H1 (cell line): ENCODE results near the gene PRKCA. TPM values are rescaled to one million over a fixed set of nuclear protein-coding genes. Genes with fewer than 3 reads are reported as not detected.
A peak's percentile ranks its signal among the peaks of the same experiment; 100 is the strongest.

ENCODE experiments used
- CTCF ChIA-PET: fragments of 300-600 bp; sonication (Branson Sonifier 250); formaldehyde crosslinking; loops from one replicate; lab custom pipeline; 2021; ENCODE audit not compliant: partially characterized antibody; lab: Charles Lee
- POLR2A ChIA-PET: fragments of 300-600 bp; sonication (Branson Sonifier 250); formaldehyde crosslinking; loops from one replicate; lab custom pipeline; 2021; ENCODE audit warnings: inconsistent platforms; ENCODE audit not compliant: partially characterized antibody; lab: Charles Lee
- DNase-seq, 2 experiments: peaks; one replicate each; pipeline versions ENCODE4 v3.0.0 to v3.0.0-alpha.2; 2010 to 2022; ENCODE audit warnings: low spot score in 2 of 2, low read depth in 1 of 2, mixed read lengths in 1 of 2
- FAIRE-seq: peaks from 2 replicates; lab custom pipeline; 2011; peaks lifted over from hg19 to GRCh38; lab: Jason Lieb, UNC
- H2AFZ ChIP-seq: 2 replicates; pipeline ENCODE4 v1.8.1; 2012; ENCODE audit warnings: low read length, inconsistent platforms
- H2AK5ac ChIP-seq: 2 replicates; pipeline ENCODE4 v1.6.1; 2013; ENCODE audit warnings: low read depth, low read length
- H2BK120ac ChIP-seq: replicated peaks from 2 replicates; pipeline ENCODE3; 2013; ENCODE audit warnings: low read depth, low read length, inconsistent platforms
- H2BK12ac ChIP-seq: 2 replicates; pipeline ENCODE4 v1.6.1; 2013; ENCODE audit warnings: low read depth, low read length
- H2BK15ac ChIP-seq: 2 replicates; pipeline ENCODE4 v1.6.1; 2013; ENCODE audit warnings: low read length
- H2BK20ac ChIP-seq: 2 replicates; pipeline ENCODE4 v1.6.1; 2013; ENCODE audit warnings: low read length
- H2BK5ac ChIP-seq: 2 replicates; pipeline ENCODE4 v1.6.1; 2013; ENCODE audit warnings: low read depth, low read length
- H3K14ac ChIP-seq: 2 replicates; pipeline ENCODE4 v1.6.1; 2013; ENCODE audit warnings: inconsistent platforms; ENCODE audit not compliant: insufficient read length
- H3K18ac ChIP-seq: 2 replicates; pipeline ENCODE4 v1.6.1; 2013; ENCODE audit warnings: low read length; ENCODE audit errors: extremely low read depth
- H3K23ac ChIP-seq: 2 replicates; pipeline ENCODE4 v1.6.1; 2013; ENCODE audit warnings: inconsistent platforms; ENCODE audit not compliant: insufficient read length
- H3K23me2 ChIP-seq: 2 replicates; pipeline ENCODE4 v1.6.1; 2013; ENCODE audit warnings: low read depth, low read length
- H3K27ac ChIP-seq: 2 replicates; pipeline ENCODE4 v1.6.1; 2011; ENCODE audit warnings: low read depth, low read length, inconsistent platforms
- H3K27me3 ChIP-seq, 4 experiments: replicated peaks in 1 of 4; 1 replicate in 1 of 4; 2 replicates in 3 of 4; pipeline versions ENCODE4 v1.6.1 to v1.8.1; 2011 to 2013; ENCODE audit warnings: low read length in 3 of 4, mild to moderate bottlenecking in 3 of 4, inconsistent platforms in 2 of 4, mixed read lengths in 2 of 4, moderate library complexity in 1 of 4; ENCODE audit not compliant: control insufficient read depth in 3 of 4, insufficient read depth in 3 of 4; ENCODE audit errors: extremely low read depth in 1 of 4
- H3K36me3 ChIP-seq, 4 experiments: 2 replicates each; pipeline versions ENCODE4 v1.6.1 to v1.8.1; 2011 to 2013; ENCODE audit warnings: mild to moderate bottlenecking in 4 of 4, low read length in 3 of 4, moderate library complexity in 2 of 4, control low read depth in 1 of 4, inconsistent platforms in 1 of 4; ENCODE audit not compliant: insufficient read depth in 4 of 4, control insufficient read depth in 2 of 4
- H3K4ac ChIP-seq: replicated peaks from 2 replicates; pipeline ENCODE3; 2013; ENCODE audit warnings: low read length, low read depth, mixed read lengths, inconsistent platforms; ENCODE audit not compliant: insufficient read length
- H3K4me1 ChIP-seq, 4 experiments: replicated peaks in 1 of 4; 1 replicate in 1 of 4; 2 replicates in 3 of 4; pipeline versions ENCODE4 v1.6.1 to v1.8.1; 2011 to 2013; ENCODE audit warnings: low read length in 3 of 4, inconsistent platforms in 2 of 4, mixed read lengths in 1 of 4; ENCODE audit not compliant: insufficient read depth in 4 of 4, control insufficient read depth in 3 of 4
- H3K4me2 ChIP-seq, 2 experiments: 2 replicates each; pipeline versions ENCODE4 v1.6.1 to v1.8.1; 2011 to 2013; ENCODE audit warnings: low read depth in 2 of 2, low read length in 2 of 2, control low read depth in 1 of 2, inconsistent platforms in 1 of 2, mild to moderate bottlenecking in 1 of 2; ENCODE audit not compliant: insufficient read depth in 1 of 2
- H3K4me3 ChIP-seq, 4 experiments: fragments of 200-600, 300-600 bp in 1 of 4; sonication (generic), shearing (Covaris generic), sonication (Bioruptor Twin) in 1 of 4; 2 replicates each; pipeline versions ENCODE4 v1.5.1 to v1.8.1; 2011 to 2016; ENCODE audit warnings: low read length in 4 of 4, low read depth in 3 of 4, control low read depth in 2 of 4, inconsistent platforms in 2 of 4, mild to moderate bottlenecking in 2 of 4, mixed read lengths in 1 of 4, moderate library complexity in 1 of 4; ENCODE audit not compliant: insufficient read depth in 2 of 4; ENCODE audit errors: extremely low read depth in 1 of 4
- H3K56ac ChIP-seq: replicated peaks from 2 replicates; pipeline ENCODE3; 2013; ENCODE audit warnings: low read depth, mild to moderate bottlenecking, mixed read lengths, low read length, inconsistent platforms; ENCODE audit not compliant: insufficient read length
- H3K79me1 ChIP-seq: 2 replicates; pipeline ENCODE4 v1.6.1; 2013; ENCODE audit warnings: low read depth, low read length, control low read depth
- H3K79me2 ChIP-seq, 2 experiments: 2 replicates each; pipeline versions ENCODE4 v1.6.1 to v1.8.1; 2012 to 2013; ENCODE audit warnings: low read length in 2 of 2, mild to moderate bottlenecking in 2 of 2, inconsistent platforms in 1 of 2; ENCODE audit not compliant: insufficient read depth in 2 of 2, control insufficient read depth in 1 of 2
- H3K9ac ChIP-seq, 4 experiments: replicated peaks in 1 of 4; 1 replicate in 1 of 4; 2 replicates in 3 of 4; pipeline versions ENCODE4 v1.6.1 to v1.8.1; 2011 to 2013; ENCODE audit warnings: low read depth in 3 of 4, low read length in 3 of 4, control low read depth in 2 of 4, mild to moderate bottlenecking in 2 of 4, moderate library complexity in 2 of 4, inconsistent platforms in 1 of 4; ENCODE audit errors: extremely low read depth in 1 of 4
- H3K9me3 ChIP-seq, 2 experiments: 2 replicates each; pipeline versions ENCODE4 v1.6.1 to v1.8.1; 2012 to 2013; ENCODE audit warnings: mild to moderate bottlenecking in 2 of 2, moderate library complexity in 2 of 2, control low read depth in 1 of 2, inconsistent platforms in 1 of 2, low read depth in 1 of 2, low read length in 1 of 2, mixed read lengths in 1 of 2; ENCODE audit not compliant: insufficient read depth in 2 of 2
- H4K20me1 ChIP-seq, 2 experiments: replicated peaks in 1 of 2; 2 replicates each; pipeline versions ENCODE3 to v1.8.1; 2011 to 2013; ENCODE audit warnings: inconsistent platforms in 2 of 2, low read length in 2 of 2, mild to moderate bottlenecking in 1 of 2; ENCODE audit not compliant: insufficient read depth in 2 of 2, control insufficient read depth in 1 of 2
- H4K5ac ChIP-seq: 2 replicates; pipeline ENCODE4 v1.6.1; 2013; ENCODE audit warnings: low read length, low read depth, mixed read lengths, inconsistent platforms; ENCODE audit not compliant: insufficient read length
- H4K8ac ChIP-seq: 2 replicates; pipeline ENCODE4 v1.8.0; 2013; ENCODE audit warnings: mild to moderate bottlenecking, moderate library complexity, low read length, inconsistent platforms; ENCODE audit not compliant: insufficient read depth; ENCODE audit errors: extremely low read depth
- H4K91ac ChIP-seq: replicated peaks from 2 replicates; pipeline ENCODE3; 2013; ENCODE audit warnings: low read length, mixed read lengths, inconsistent platforms; ENCODE audit not compliant: insufficient read length
- CREB1 ChIP-seq: IDR thresholded peaks from 2 replicates; pipeline ENCODE4 v1.6.1; 2012; ENCODE audit warnings: inconsistent platforms
- NANOG ChIP-seq: IDR thresholded peaks from 2 replicates; pipeline ENCODE4 v1.6.1; 2011; ENCODE audit warnings: low read length, low read depth, mild to moderate bottlenecking, inconsistent platforms; ENCODE audit not compliant: insufficient read depth, poor library complexity, severe bottlenecking
- RAD21 ChIP-seq, 2 experiments: IDR thresholded peaks in 1 of 2; conservative IDR thresholded peaks in 1 of 2; 2 replicates each; pipeline ENCODE4 v1.6.1; 2011; ENCODE audit warnings: low read depth in 2 of 2, low read length in 2 of 2, improper control_type of control experiment in 1 of 2, inconsistent platforms in 1 of 2, mild to moderate bottlenecking in 1 of 2, moderate library complexity in 1 of 2
- RXRA ChIP-seq: IDR thresholded peaks from 2 replicates; pipeline ENCODE4 v1.6.1; 2011; ENCODE audit warnings: low read depth, mild to moderate bottlenecking, low read length, moderate library complexity; ENCODE audit not compliant: insufficient read depth
- WGBS, 2 experiments: shearing (Covaris generic) in 1 of 2; methylation state at CpG; one replicate each; pipeline versions ENCODE4 v1.1.6 to v1.1.7; 2013 to 2015; ENCODE audit warnings: low lambda C conversion rate in 2 of 2, mixed read lengths in 2 of 2, inconsistent platforms in 1 of 2, low coverage in 1 of 2, missing lambda C conversion rate in 1 of 2; ENCODE audit not compliant: insufficient replicate concordance in 2 of 2, insufficient coverage in 1 of 2, insufficient read length in 1 of 2; ENCODE audit errors: extremely low coverage in 1 of 2, missing lambda C conversion rate in 1 of 2; 5-methylcytosine and 5-hydroxymethylcytosine counted together
- polyA plus RNA-seq, 7 experiments: library from polyadenylated mRNA; depleted of rRNA in 3 of 7; stranded (reverse) in 5 of 7; unstranded in 2 of 7; fragments of >200 nt in 5 of 7; fragments of 200-250 nt in 2 of 7; gene quantifications; 1 replicate in 5 of 7; 2 replicates in 1 of 7; 4 replicates in 1 of 7; pipeline versions ENCODE4 v1.2.1 to v1.2.3, GENCODE V29; 2011 to 2013; ENCODE audit warnings: missing spikeins in 2 of 7, mixed read lengths in 2 of 7
- total RNA-seq: library from RNA; stranded (reverse); fragmentation: NEBNext Ultra II Directional; extraction: Animal tissue kit (Norgen Biotek cat#: 25700); gene quantifications from 2 replicates; pipeline ENCODE4 v1.2.1, GENCODE V29; 2021

Gene PRKCA
- total and polyA plus RNA-seq, 2 of the 8 experiments (the other 6 are each of a cell fraction or from before 2014, with no cell fraction given) = 5.8 to 17.8 TPM

- Histone ChIP-seq H3K4me2 (no peak overlapping the region), H3K27me3 (no peaks in the 10 kb centered on the region), H2BK12ac (no peak overlapping the region), H3K18ac (no peak overlapping the region), H2BK15ac (no peak overlapping the region), H4K20me1 (no peaks in the 10 kb centered on the region), H3K23ac (no peak overlapping the region), H2BK20ac (no peak overlapping the region), H3K56ac (no peak overlapping the region), H4K91ac (no peak overlapping the region), H3K4ac (no peak overlapping the region), H2BK120ac (no peak overlapping the region), H3K9ac (no peak overlapping the region), H3K79me2 (no peaks in the 10 kb centered on the region), H3K27ac (no peak overlapping the region), H4K8ac (no peak overlapping the region), H2BK5ac (no peak overlapping the region), H3K36me3 (no peaks in the 10 kb centered on the region), H2AFZ (no peak overlapping the region), H3K4me1 (no peaks in the 10 kb centered on the region), H3K9me3 (no peaks in the 10 kb centered on the region), H2AK5ac (no peak overlapping the region), H3K4me3 (no peak overlapping the region), H3K23me2 (no peaks in the 10 kb centered on the region), H3K79me1 (no peaks in the 10 kb centered on the region), H3K14ac (no peak overlapping the region), H4K5ac (no peak overlapping the region)
- FAIRE-seq = no peak
- WGBS, 2 experiments = 54 to 100% methylated on average over 1 to 4 of the region's 4 CpGs
- DNase-seq = no peak
- POLR2A ChIA-PET = no interaction called here
- CTCF ChIA-PET = interaction anchor here (0.6 to 2.4 kb wide), 15 partner anchors 9 to 1227 kb away, joined by 3 to 10 read pairs (median 3); no protein-coding TSS in a partner anchor
- TF ChIP-seq RAD21 (IDR thresholded peaks at IDR 0.05 in 1 of 2, conservative IDR thresholded peaks at IDR 0.05 in 1 of 2; ENCODE audit: low read depth in 2 of 2, low read length in 2 of 2) (peak; percentile 93 to 95), CREB1 (no peak), NANOG (no peak), RXRA (no peak)
Measured at GRCh38 chr17:66255112-66255511, 47.3 kb upstream of the PRKCA start.
